Fibroblast of skin of left quadriceps (primary cell): Measurements from ENCODE around the gene CD33.
"Not testable (repeated sequence)": the region's sequence is repeated elsewhere in the genome, so short reads cannot be mapped to it uniquely, and the experiment has no call there.

Source experiments
- DNase-seq, 2 experiments: peaks; one replicate each; pipeline ENCODE4 v3.0.0-alpha.2; 2013; ENCODE audit warnings: low read depth in 2 of 2

CD33 gene

GRCh38 chr19:51210191-51210784 lies 14.6 kb upstream of the CD33 start:
- no peak for DNase-seq

- not testable (repeated sequence) for DNase-seq
These were observed 14.0 kb upstream of the CD33 start for GRCh38 chr19:51210874-51211361.

- no peak for DNase-seq
These were observed 13.0 kb upstream of the CD33 start for GRCh38 chr19:51211833-51212232.

GRCh38 chr19:51219307-51219706 lies 5.6 kb upstream of the CD33 start:
- DNase-seq = no peak

GRCh38 chr19:51219971-51220370 lies 4.9 kb upstream of the CD33 start:
- DNase-seq = no peak

- DNase-seq = no peak
These were observed 3.9 kb upstream of the CD33 start for GRCh38 chr19:51220996-51221395.

GRCh38 chr19:51224163-51224641 lies 678 bp upstream of the CD33 start:
- DNase-seq = no peak

- DNase-seq = no peak
These were observed 1.2 kb downstream of the CD33 start for GRCh38 chr19:51226067-51226466.

GRCh38 chr19:51227326-51227725 lies 2.4 kb downstream of the CD33 start:
- no peak for DNase-seq

GRCh38 chr19:51227966-51228365 lies 3.1 kb downstream of the CD33 start:
- no peak for DNase-seq

- DNase-seq = no peak
These were observed 16.0 kb downstream of the CD33 start for GRCh38 chr19:51240866-51241265.

- DNase-seq = no peak
These were observed 18.2 kb downstream of the CD33 start for GRCh38 chr19:51242881-51243630.

- no peak for DNase-seq
These were observed 21.3 kb downstream of the CD33 start for GRCh38 chr19:51246164-51246552.

- no peak for DNase-seq
These were observed 23.2 kb downstream of the CD33 start for GRCh38 chr19:51247972-51248590.

GRCh38 chr19:51250786-51251467 lies 26.0 kb downstream of the CD33 start, which contains the start of gene SIGLECL1:
Gene SIGLECL1, plus strand, starts transcription at chr19:51251080. Its CDS starts 12,993 bp downstream, at chr19:51264073.
- DNase-seq = no peak

- DNase-seq = no peak
These were observed 26.6 kb downstream of the CD33 start for GRCh38 chr19:51251468-51251820.

GRCh38 chr19:51252306-51253079 lies 27.6 kb downstream of the CD33 start:
- DNase-seq = no peak

GRCh38 chr19:51253088-51253806 lies 28.4 kb downstream of the CD33 start:
- DNase-seq = no peak

GRCh38 chr19:51256155-51256625 lies 31.3 kb downstream of the CD33 start:
- no peak for DNase-seq

- no peak for DNase-seq
These were observed 32.6 kb downstream of the CD33 start for GRCh38 chr19:51257471-51257870.
